Fibroblast of skin of back (primary cell): Measurements from ENCODE around the gene SNX25.
A peak's percentile ranks its signal among the peaks of the same experiment; 100 is the strongest.
"Not testable (repeated sequence)": the region's sequence is repeated elsewhere in the genome, so short reads cannot be mapped to it uniquely, and the experiment has no call there.

ENCODE experiments used
- DNase-seq: peaks from one replicate; pipeline ENCODE4 v3.0.0-alpha.2; 2013

SNX25 gene

GRCh38 chr4:185307136-185307950, 97.9 kb downstream of the SNX25 start:
- DNase-seq = peak; percentile 17

DNA sequence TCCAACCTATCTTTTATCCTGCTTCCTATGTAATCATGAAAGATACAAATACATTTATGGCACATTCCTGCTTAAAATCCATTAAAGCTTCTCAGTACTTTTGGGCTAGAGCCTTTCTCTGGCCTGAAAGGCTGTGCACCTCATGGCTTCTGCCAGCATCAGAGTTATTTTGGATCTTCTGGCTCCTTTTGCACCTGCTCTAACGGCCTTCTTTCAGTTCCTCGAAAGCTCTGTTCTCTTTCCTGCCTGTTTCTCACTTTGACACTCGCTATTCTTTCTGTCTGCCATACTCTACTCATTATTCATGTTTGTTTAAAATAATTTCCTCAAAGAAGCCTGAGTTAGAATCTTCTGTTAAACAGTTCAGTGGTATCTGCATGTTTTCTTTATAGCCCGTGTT, 100.4 kb downstream of the SNX25 start:
- DNase-seq = no peak

DNA sequence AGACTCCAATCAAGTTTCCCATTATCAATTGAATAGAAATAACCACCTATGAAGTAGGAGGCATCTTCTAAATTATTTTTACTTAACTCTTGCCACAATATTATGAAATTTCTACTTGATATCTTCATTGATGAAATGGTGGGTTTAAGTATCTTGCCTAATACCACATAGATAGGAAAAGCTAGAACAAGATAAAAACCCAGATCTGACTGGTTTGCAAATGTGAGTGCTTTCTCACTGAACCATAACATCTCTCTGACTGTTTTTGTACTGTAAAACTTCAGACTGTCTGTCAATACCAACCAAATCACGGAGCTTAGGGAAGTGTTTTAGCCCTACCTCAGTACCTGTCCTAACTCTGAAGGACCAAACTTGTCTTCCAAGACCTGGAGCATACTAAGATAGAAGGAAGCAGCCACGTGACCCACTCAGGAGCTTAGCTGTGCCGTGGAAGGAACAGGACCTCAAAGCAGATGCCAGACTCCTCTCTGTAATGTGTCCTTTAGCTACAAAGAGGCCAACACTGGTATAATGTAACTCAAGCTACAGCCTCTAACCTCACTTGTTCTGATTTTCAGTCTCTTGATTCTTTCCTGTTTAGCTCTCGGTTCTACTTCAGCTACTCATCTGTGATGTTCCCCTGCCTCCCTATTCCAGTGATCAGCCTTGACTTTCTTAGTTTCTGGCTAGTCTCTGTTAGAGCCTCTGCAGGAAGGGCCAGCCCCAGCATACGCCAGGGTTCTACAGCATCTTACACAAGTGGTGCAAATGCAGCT, 101.9 kb downstream of the SNX25 start:
- no peak for DNase-seq

DNA sequence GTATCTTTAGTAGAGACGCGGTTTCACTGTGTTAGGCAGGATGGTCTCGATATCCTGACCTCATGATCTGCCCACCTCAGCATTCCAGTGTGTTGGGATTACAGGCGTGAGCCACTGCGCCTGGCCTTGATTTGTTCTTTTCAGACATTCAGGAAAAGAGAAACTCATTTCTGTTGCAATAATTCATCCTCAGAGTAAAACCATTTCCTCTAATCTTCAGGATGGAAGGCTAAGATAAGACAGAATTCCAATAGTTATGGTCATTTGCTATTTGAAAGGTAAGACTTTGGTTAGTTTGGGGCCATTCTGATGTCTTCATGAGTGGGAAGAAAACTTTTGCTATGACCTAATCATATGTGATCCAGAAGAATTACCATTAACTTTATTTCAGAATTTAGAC, 103.3 kb downstream of the SNX25 start:
- no peak for DNase-seq

- DNase-seq = not testable (repeated sequence)
These were observed 108.1 kb downstream of the SNX25 start for GRCh38 chr4:185317462-185317861.

DNA sequence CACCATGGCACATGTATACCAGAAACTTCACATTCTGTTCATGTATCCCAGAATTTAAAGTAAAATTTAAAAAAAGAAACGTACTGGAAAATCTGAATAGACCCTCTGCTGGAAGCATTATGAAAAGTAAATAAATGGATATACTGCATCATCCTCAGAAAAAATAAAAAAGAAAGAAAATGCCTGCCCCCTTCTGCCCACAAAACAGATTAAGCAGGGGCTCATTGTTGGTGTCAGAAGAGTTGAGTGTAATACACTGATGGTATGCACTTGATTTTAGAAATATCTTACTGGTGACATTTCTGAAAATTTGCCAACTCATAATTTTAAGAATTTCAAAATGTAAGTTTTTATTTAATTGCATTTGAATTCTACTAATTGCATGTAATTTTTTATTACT, 108.5 kb downstream of the SNX25 start:
- no peak for DNase-seq

DNA sequence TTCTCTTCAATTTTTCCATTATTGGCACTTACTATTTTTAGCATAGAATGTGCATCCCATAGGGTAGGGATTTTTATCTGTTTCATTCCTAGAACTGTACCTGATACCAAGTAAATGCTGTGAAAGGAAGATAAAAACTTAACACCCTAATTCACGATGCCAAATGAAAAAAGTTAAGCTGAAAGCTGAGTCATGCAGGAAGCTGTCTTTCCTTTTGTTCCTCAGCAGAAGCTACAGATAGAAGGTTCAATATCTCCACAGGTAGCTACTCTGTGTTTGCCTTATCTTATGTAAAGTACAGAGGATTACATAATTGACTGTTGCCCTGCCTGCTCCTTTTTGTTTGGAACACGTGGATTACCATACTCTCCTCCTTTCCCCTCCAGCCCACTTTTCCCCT, 109.3 kb downstream of the SNX25 start:
- no peak for DNase-seq

GRCh38 chr4:185322803-185323202, 113.4 kb downstream of the SNX25 start:
- peak; percentile 38 for DNase-seq

DNA sequence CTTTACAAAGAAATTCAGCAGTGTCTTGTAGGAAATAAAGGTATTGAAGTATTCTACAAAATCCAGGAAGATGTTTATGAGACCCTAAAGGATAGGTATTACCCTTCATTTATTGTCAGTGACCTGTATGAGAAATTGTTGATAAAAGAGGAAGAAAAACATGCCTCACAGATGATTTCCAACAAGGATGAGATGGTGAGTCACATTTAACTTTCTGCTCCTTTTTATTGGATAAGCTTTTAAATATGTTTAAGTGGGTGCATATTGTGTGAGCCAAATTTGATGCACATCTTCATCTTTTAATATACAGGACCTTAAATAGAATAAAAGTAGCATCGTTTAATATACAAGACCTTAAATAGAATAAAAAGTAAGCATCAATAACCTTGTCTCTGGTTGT, 114.2 kb downstream of the SNX25 start:
- DNase-seq = peak; percentile 51

DNA sequence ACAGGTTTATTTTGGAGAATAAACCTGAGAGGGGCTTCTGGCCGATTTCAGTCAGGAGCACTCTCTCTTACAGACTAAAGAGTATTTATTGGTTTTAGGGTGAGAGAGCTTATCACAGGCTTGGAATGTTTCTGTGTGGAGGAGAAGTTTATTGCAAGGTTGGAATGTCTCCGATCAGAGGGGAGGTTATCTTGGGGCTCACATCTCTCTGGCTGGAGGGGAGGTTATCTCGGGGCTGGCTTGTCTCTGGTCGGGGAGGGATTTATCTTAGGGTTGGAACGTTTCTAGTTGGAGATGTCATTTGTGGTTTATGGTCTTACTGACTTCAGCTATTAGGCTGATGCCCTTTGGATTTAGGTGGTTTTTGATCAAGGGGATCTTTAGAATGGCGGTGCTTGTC, 115.0 kb downstream of the SNX25 start:
- not testable (repeated sequence) for DNase-seq

GRCh38 chr4:185325721-185326120, 116.3 kb downstream of the SNX25 start:
- not testable (repeated sequence) for DNase-seq

GRCh38 chr4:185328586-185328985, 119.2 kb downstream of the SNX25 start:
- no peak for DNase-seq

DNA sequence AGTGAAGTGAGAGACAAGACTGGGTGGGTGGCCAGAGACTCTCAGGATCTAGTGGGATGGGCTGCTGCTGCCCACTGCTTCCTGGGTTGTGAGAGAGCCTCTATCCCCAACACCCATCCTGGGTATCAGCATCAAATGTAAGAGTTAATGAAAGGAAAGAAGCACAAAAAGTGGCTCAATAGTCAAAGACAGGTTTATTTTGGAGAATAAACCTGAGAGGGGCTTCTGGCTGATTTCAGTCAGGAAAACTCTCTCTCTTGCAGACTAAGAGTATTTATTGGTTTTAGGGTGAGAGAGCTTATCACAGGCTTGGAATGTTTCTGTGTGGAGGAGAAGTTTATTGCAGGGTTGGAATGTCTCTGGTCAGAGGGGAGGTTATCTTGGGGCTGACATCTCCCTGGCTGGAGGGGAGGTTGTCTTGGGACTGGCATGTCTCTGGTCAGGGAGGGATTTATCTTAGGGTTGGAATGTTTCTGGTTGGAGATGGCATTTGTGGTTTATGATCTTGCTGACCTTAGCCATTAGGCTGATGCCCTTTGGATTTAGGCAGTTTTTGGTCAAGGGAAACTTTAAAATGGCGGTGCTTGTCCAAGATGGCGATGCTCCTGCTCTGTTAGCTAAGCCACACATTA, 120.6 kb downstream of the SNX25 start:
- peak; percentile 34 for DNase-seq

- DNase-seq = no peak
These were observed 123.4 kb downstream of the SNX25 start for GRCh38 chr4:185332575-185333464.

- no peak for DNase-seq
These were observed 124.9 kb downstream of the SNX25 start for GRCh38 chr4:185334326-185334725.

DNA sequence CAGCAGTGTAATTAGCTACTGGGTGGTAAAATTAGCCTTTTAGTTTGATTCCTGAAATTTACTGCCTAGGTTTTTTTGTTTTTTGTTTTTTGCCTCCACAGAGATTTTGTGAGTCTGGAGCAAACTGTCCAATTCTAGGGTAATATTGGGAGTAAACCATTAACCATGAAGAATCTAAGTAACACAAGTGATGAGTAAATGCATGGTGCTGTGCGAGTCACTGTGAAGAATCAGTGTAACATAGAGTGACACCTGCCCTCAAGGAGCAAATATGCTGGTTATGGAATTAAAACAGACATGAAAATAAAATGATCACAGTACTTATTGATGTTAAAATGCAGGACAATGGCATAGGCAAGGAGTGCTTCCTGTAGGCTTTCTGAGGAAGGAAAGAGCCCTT, 126.2 kb downstream of the SNX25 start:
- DNase-seq = no peak

GRCh38 chr4:185339941-185340340, 130.5 kb downstream of the SNX25 start:
- no peak for DNase-seq

GRCh38 chr4:185341377-185341776, 132.0 kb downstream of the SNX25 start:
- DNase-seq = no peak

- no peak for DNase-seq
These were observed 132.4 kb downstream of the SNX25 start for GRCh38 chr4:185341841-185342240.

DNA sequence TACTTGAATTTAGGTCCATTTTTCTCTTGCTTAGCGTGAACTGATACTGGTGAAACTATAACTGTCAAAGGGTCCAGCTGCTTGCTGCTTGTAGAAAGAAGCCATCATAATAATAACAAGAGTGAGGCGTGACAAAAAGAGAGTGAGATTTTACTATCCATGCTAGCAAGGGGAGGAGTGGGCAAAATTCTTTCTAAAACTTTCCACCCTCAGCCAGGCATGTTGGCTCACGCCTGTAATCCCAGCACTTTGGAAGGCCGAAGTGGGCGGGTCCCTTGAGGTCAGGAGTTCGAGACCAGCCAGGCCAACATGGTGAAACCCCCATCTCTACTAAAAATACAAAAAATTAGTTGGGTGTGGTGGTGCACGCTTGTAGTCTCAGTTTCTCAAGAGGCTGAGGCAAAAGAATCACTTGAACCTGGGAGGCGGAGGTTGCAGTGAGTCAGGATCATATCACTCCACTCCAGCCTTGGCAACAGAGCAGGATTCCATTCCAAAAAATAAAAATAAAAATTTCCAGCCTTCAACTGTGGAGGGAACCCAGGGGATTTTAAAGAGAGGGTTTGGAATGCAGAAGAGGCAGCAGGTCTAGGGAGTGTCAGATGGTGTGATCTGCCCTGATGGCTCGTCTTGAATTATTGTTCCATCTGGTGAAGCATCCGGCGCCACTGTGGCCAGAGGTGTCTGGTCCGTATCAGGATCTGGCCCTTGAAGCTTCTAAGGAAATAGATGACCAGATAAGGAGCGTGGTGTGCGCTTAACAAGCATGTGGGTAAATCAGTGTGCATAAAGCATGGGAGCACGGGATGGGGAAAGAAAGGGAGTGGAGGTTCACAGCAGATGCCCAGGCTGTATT, 134.6 kb downstream of the SNX25 start:
- DNase-seq = peak; percentile 83
